DOHH2 (cell line): ENCODE data around the gene CCM2.

Experiments used
- H3F3A ChIP-seq: fragments of 200-600 bp; sonication (generic), shearing (Covaris generic); 2 replicates; pipeline ENCODE4 v1.6.0; 2016; ENCODE audit warnings: antibody characterized with exemption, mild to moderate bottlenecking; ENCODE audit not compliant: control insufficient read depth, insufficient read depth
- H3K27ac ChIP-seq: fragments of 200-600 bp; sonication (generic); 2 replicates; pipeline ENCODE4 v1.5.1; 2014; ENCODE audit warnings: low read depth, mild to moderate bottlenecking, low read length, moderate library complexity
- H3K27me3 ChIP-seq: fragments of 200-600 bp; sonication (generic); 2 replicates; pipeline ENCODE4 v1.6.1; 2014; ENCODE audit warnings: mild to moderate bottlenecking, low read length, mixed read lengths; ENCODE audit not compliant: control insufficient read depth
- H3K36me3 ChIP-seq: fragments of 200-600 bp; sonication (generic); 2 replicates; pipeline ENCODE4 v1.6.1; 2014; ENCODE audit warnings: mild to moderate bottlenecking, low read length, moderate library complexity, mixed read lengths; ENCODE audit not compliant: control insufficient read depth
- H3K4me1 ChIP-seq: fragments of 200-600 bp; sonication (generic); 2 replicates; pipeline ENCODE4 v1.6.1; 2014; ENCODE audit warnings: mild to moderate bottlenecking, low read length, mixed read lengths; ENCODE audit not compliant: control insufficient read depth
- H3K4me2 ChIP-seq: fragments of 200-600 bp; sonication (generic); 2 replicates; pipeline ENCODE4 v1.6.0; 2014; ENCODE audit warnings: mild to moderate bottlenecking, low read length, moderate library complexity
- H3K4me3 ChIP-seq: fragments of 200-600 bp; sonication (generic); 2 replicates; pipeline ENCODE4 v1.5.1; 2014; ENCODE audit warnings: mild to moderate bottlenecking, low read length, mixed read lengths
- H3K79me2 ChIP-seq: fragments of 200-600 bp; sonication (generic); 2 replicates; pipeline ENCODE4 v1.6.1; 2014; ENCODE audit warnings: mild to moderate bottlenecking, low read length, mixed read lengths; ENCODE audit not compliant: control insufficient read depth
- H3K9me2 ChIP-seq: fragments of 200-600 bp; sonication (generic); replicated peaks from 2 replicates; pipeline ENCODE4 v1.6.1; 2014; ENCODE audit warnings: mild to moderate bottlenecking, low read length, mixed read lengths; ENCODE audit not compliant: control insufficient read depth
- H3K9me3 ChIP-seq: fragments of 200-600 bp; sonication (generic); 2 replicates; pipeline ENCODE4 v1.6.1; 2014; ENCODE audit warnings: antibody characterized with exemption, low read length, mixed read lengths; ENCODE audit not compliant: control insufficient read depth, insufficient read depth
- H4K20me1 ChIP-seq: fragments of 200-600 bp; sonication (generic); 2 replicates; pipeline ENCODE4 v1.6.0; 2014; ENCODE audit warnings: low read depth, mild to moderate bottlenecking, antibody characterized with exemption, low read length, moderate library complexity; ENCODE audit not compliant: control insufficient read depth, insufficient read depth
- EZH2phosphoT487 ChIP-seq: fragments of 200-600 bp; sonication (generic); IDR thresholded peaks from 2 replicates; pipeline ENCODE4 v1.6.1; 2017; ENCODE audit warnings: borderline replicate concordance, mild to moderate bottlenecking, antibody characterized with exemption, low read length, moderate library complexity, mixed read lengths
- TF ChIP-seq, protein P1 (sequence below): fragments of 200-600 bp; sonication (generic); IDR thresholded peaks from one replicate; pipeline ENCODE4 v1.5.1; 2014; ENCODE audit warnings: antibody characterized with exemption, mild to moderate bottlenecking, low read depth, low read length; ENCODE audit not compliant: poor library complexity, severe bottlenecking

Gene CCM2

DNA sequence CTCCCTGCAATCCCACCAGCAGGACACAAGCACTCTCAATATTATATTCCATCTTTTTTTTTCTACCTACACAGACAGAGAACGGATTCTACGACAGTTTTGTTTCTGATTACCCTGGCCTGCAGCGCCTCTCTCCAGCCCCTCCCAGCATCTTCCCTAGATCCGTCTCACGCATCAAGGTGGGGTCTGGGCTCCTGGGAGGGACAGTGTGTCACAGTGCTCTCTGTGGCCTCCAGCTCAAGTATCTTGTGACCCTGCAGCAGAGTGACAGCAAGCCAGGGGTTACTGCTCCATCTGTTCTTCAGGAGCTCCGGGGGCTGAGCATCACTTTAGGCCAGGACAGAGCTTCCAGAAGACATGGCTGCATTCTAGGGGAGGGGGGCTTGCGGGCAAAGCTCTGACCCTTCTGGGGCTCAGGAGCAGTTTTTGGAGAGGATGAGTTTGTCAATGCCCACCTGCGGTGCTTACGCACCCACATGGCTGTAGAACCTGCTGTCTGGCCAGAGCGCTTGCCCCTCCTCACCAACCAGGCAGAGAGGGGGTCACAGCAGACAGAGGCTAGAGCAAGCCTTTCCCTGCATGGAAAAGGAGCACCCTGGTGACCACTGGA lies 43.7 kb upstream of the CCM2 start:
- Histone ChIP-seq H3K79me2 (no peaks in the 10 kb centered on the region), H3K36me3 (0 out of 2 replicates have a peak, but pooled peaks cover 2% of the 10 kb centered on the region), H3K9me2 (no peaks in the 10 kb centered on the region), H3F3A (peaks cover 5% of the 10 kb centered on the region), H3K4me3 (no peak overlapping the region), H3K9me3 (no peaks in the 10 kb centered on the region), H3K27me3 (peaks cover 4% of the 10 kb centered on the region), H4K20me1 (no peaks in the 10 kb centered on the region), H3K27ac (no peak overlapping the region), H3K4me1 (peaks cover 18% of the 10 kb centered on the region), H3K4me2 (no peak overlapping the region)
- TF ChIP-seq EZH2phosphoT487: no peak
- TF ChIP-seq, protein P1, sequence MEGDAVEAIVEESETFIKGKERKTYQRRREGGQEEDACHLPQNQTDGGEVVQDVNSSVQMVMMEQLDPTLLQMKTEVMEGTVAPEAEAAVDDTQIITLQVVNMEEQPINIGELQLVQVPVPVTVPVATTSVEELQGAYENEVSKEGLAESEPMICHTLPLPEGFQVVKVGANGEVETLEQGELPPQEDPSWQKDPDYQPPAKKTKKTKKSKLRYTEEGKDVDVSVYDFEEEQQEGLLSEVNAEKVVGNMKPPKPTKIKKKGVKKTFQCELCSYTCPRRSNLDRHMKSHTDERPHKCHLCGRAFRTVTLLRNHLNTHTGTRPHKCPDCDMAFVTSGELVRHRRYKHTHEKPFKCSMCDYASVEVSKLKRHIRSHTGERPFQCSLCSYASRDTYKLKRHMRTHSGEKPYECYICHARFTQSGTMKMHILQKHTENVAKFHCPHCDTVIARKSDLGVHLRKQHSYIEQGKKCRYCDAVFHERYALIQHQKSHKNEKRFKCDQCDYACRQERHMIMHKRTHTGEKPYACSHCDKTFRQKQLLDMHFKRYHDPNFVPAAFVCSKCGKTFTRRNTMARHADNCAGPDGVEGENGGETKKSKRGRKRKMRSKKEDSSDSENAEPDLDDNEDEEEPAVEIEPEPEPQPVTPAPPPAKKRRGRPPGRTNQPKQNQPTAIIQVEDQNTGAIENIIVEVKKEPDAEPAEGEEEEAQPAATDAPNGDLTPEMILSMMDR: no peak

DNA sequence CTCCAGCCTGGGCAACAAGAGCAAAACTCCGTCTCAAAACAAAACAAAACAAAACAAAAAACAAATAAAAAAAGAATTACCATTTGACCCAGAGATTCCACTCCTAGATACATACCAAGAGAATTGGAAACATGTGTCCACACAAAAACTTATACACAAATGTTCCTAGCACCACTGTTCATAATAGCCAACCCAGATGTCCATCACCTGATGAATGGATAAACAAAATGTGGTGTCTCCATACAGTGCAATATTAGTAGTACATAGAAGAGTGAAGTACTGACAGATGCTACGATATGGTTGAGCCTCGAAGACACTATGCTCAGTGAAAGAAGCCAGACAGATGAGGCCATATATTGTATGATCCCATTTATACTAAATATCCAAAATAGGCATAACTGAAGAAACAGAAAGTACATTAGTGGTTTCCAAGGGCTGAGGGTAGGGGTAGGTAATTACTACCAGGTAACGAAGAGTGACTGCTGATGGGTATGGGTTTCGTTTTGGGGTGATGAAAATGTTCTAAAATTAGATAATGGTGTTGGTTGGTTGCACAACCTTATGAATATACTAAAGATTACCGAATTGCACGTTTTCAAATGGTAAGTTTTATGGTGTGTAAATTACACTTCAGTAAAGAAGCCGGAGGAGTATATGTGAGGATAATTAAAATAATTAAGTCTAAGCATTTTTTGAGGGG lies 41.2 kb upstream of the CCM2 start:
- no peaks in the 10 kb centered on the region for H4K20me1 ChIP-seq
- TF ChIP-seq EZH2phosphoT487: no peak
- TF ChIP-seq, protein P1: no peak
- no peak overlapping the region for H3K27ac ChIP-seq
- H3K9me2 ChIP-seq: no peaks in the 10 kb centered on the region
- peaks cover 5% of the 10 kb centered on the region; the same call in 1 of the 2 replicates for H3K36me3 ChIP-seq
- no peak overlapping the region for H3K4me2 ChIP-seq
- H3K4me1 ChIP-seq: peaks cover 18% of the 10 kb centered on the region
- H3F3A ChIP-seq: peaks cover 5% of the 10 kb centered on the region
- no peaks in the 10 kb centered on the region for H3K79me2 ChIP-seq
- H3K4me3 ChIP-seq: no peak overlapping the region
- H3K27me3 ChIP-seq: no peaks in the 10 kb centered on the region
- no peaks in the 10 kb centered on the region for H3K9me3 ChIP-seq

DNA sequence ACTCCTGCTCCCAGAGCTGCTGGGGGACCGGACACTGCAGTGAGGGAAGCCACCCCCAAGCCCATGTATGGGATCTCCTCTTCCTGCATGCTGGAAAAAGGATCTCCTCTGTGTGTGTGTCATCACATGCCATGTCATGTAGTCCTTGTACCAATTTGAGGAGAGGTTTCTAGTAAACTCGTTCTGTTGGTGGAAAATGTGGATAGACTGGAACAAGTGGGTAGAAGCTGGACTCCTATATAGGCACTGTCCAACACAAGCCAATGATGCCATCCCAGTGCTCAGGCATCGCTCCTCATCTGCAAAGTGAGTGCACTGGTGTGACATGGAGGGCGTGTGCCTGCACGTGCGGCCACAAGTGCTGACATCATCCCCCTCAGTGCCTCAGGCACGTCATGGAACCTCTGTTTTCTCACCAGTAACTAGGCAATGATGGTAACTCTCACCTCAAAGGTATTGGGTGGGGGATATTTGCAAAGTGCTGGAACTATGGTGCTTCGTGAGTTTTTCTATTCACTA lies 40.5 kb upstream of the CCM2 start:
- no peak for TF ChIP-seq EZH2phosphoT487
- TF ChIP-seq, protein P1: no peak
- H3K36me3 ChIP-seq: peaks cover 12% of the 10 kb centered on the region; the same call in 1 of the 2 replicates
- no peak overlapping the region for H3K4me2 ChIP-seq
- no peaks in the 10 kb centered on the region for H3K79me2 ChIP-seq
- H3K4me1 ChIP-seq: peaks cover 18% of the 10 kb centered on the region
- peaks cover 5% of the 10 kb centered on the region for H3F3A ChIP-seq
- no peaks in the 10 kb centered on the region for H3K9me3 ChIP-seq
- no peaks in the 10 kb centered on the region for H4K20me1 ChIP-seq
- no peak overlapping the region for H3K27ac ChIP-seq
- H3K9me2 ChIP-seq: no peaks in the 10 kb centered on the region
- H3K27me3 ChIP-seq: no peaks in the 10 kb centered on the region
- H3K4me3 ChIP-seq: no peak overlapping the region
